HTR-8/SVneo (cell line): ENCODE results near the gene RGPD8.
"Not testable (repeated sequence)": the region's sequence is repeated elsewhere in the genome, so short reads cannot be mapped to it uniquely, and the experiment has no call there.

Experiments used
- DNase-seq: peaks from one replicate; pipeline ENCODE4 v3.0.0; 2011; ENCODE audit warnings: low spot score, mixed read lengths; ENCODE audit not compliant: insufficient read length
- FAIRE-seq: peaks from 2 replicates; lab custom pipeline; 2011; peaks lifted over from hg19 to GRCh38; lab: Jason Lieb, UNC

The RGPD8 gene

GRCh38 chr2:112436993-112437392 is 3.5 kb upstream of the RGPD8 start:
- not testable (repeated sequence) for DNase-seq, FAIRE-seq

- DNase-seq, FAIRE-seq: not testable (repeated sequence)
Measured at GRCh38 chr2:112435716-112436431, 2.4 kb upstream of the RGPD8 start.

GRCh38 chr2:112434890-112435715 is 1.7 kb upstream of the RGPD8 start:
- not testable (repeated sequence) for DNase-seq, FAIRE-seq

GRCh38 chr2:112433932-112434730 is 686 bp upstream of the RGPD8 start:
- FAIRE-seq (no peak), DNase-seq (no peak)

GRCh38 chr2:112432735-112433479 is 538 bp downstream of the RGPD8 start:
- not testable (repeated sequence) for FAIRE-seq

GRCh38 chr2:112432390-112432734 is 1.1 kb downstream of the RGPD8 start:
- not testable (repeated sequence) for DNase-seq, FAIRE-seq

More at GRCh38 chr2:112432735-112433479, 538 bp downstream of the RGPD8 start:
- not testable (repeated sequence) for DNase-seq

GRCh38 chr2:112431587-112432295 is 1.7 kb downstream of the RGPD8 start:
- not testable (repeated sequence) for DNase-seq, FAIRE-seq

- FAIRE-seq, DNase-seq: not testable (repeated sequence)
Measured at GRCh38 chr2:112424553-112424952, 8.9 kb downstream of the RGPD8 start.

- DNase-seq, FAIRE-seq: not testable (repeated sequence)
Measured at GRCh38 chr2:112416860-112417259, 16.6 kb downstream of the RGPD8 start.

GRCh38 chr2:112360055-112360454 is 73.4 kb downstream of the RGPD8 start:
- FAIRE-seq, DNase-seq: not testable (repeated sequence)

- not testable (repeated sequence) for DNase-seq, FAIRE-seq
Measured at GRCh38 chr2:112354335-112354734, 79.1 kb downstream of the RGPD8 start.

- FAIRE-seq, DNase-seq: not testable (repeated sequence)
Measured at GRCh38 chr2:112352809-112353603, 80.4 kb downstream of the RGPD8 start.

- not testable (repeated sequence) for FAIRE-seq, DNase-seq
Measured at GRCh38 chr2:112352292-112352691, 81.2 kb downstream of the RGPD8 start.

GRCh38 chr2:112345030-112346027 is 88.1 kb downstream of the RGPD8 start:
- FAIRE-seq (no peak), DNase-seq (no peak)

GRCh38 chr2:112343827-112344585 is 89.4 kb downstream of the RGPD8 start:
- FAIRE-seq (no peak), DNase-seq (no peak)

GRCh38 chr2:112342067-112342550 is 91.3 kb downstream of the RGPD8 start:
- FAIRE-seq = no peak
- no peak for DNase-seq
